Fibroblast of lung (primary cell): ENCODE data around the gene RNASE12.

Experiments
- CTCF ChIP-seq, 2 donors: IDR thresholded peaks in 1 of 2; conservative IDR thresholded peaks in 1 of 2; 1 replicate in 1 of 2; 2 replicates in 1 of 2; pipeline ENCODE4 v1.5.1; 2011 to 2012; ENCODE audit warnings: low read length in 2 of 2, control low read depth in 1 of 2, inconsistent platforms in 1 of 2, low read depth in 1 of 2, mild to moderate bottlenecking in 1 of 2
- EZH2 ChIP-seq: IDR thresholded peaks from 2 replicates; pipeline ENCODE4 v1.5.1; 2012; ENCODE audit warnings: low read length, control low read depth, mild to moderate bottlenecking; ENCODE audit errors: missing control alignments

DNA sequence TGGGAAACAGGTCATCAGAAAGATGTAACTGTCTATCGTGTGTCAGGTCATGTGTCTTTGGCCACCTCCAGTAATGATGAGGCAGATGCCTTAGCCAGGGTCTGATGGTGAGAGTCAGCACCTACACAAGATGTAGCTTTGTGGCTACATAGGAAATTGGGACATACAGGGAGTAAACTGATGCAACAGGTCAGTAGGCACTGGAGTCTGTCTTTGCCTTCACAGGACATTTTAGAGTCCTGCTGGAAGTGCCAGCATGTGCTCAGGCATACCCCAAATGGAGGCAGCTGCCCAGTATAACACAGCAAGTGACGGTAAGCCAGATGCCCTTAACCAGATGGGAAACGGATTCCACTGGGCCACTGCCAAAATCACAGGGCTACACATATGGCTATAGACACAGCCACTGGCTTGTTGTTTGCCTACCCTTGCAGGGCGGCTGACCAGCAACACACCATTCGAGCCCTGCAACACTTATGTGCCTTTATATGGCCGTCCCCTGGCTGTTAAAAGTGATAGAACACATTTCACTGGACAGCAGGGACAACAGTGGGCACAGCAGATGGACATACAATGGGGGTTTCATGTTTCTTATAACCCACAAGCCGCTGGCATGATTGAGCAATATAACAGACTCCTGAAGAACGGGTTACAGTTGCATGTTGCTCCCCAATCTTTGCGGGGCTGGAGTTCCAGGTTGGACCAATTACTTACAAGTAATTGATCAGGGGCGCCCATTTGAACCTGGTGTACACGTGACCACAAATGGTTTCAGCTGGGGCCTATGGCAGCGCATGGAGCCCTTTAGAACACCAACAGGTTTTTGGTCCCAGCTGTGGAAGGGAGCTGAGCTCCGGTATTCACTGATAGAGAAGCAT is 12.9 kb upstream of the RNASE12 start:
- no peak for TF ChIP-seq CTCF (conservative IDR thresholded peaks at IDR 0.05 in 1 of 2, IDR thresholded peaks at IDR 0.05 in 1 of 2; ENCODE audit: low read depth in 1 of 2, low read length in 2 of 2)
- TF ChIP-seq EZH2, result no peak
